Kasumi-1 (cell line): ENCODE data around the gene PIGN.

ENCODE experiments used
- DNase-seq, 2 experiments: peaks; one replicate each; lab custom pipeline; 2025; lab: John Stamatoyannopoulos, UW

PIGN gene

DNA sequence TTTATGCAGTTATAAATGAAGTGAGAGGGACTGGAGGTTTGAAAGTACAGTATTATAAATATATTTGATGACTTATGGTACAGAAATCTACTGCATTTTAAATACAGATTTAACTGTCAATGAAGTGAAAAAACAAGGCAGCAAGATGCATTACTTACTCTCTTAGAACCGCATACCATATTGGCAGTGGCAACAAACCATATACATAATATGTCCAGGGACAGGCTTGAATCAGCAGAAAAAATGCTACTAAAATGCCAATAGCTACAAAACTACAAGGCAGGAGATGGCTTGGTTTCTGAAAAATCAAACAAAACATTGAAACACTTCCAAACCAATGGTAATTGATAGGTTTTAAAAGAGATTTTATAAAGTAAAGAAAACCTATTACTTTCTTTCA is 77.2 kb downstream of the PIGN start:
- DNase-seq: no peak

DNA sequence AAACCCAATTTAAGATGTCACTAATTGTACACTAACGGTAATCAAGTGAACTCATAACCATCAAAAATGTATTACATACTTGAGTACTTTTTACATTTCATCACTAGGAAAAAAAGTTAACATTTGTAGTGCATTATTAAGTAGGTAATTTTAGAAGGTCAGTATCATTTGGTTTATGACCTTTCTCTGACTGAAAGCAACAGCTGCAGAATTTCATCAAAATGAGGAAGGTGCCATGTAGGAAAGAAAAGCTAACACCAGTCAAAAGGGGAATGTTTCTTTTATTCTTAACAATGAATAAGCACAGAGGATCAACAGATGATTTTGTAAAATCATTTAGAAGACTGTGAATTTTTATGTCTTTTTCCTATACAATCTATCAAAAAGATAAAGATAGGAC is 79.0 kb downstream of the PIGN start:
- DNase-seq: no peak

DNA sequence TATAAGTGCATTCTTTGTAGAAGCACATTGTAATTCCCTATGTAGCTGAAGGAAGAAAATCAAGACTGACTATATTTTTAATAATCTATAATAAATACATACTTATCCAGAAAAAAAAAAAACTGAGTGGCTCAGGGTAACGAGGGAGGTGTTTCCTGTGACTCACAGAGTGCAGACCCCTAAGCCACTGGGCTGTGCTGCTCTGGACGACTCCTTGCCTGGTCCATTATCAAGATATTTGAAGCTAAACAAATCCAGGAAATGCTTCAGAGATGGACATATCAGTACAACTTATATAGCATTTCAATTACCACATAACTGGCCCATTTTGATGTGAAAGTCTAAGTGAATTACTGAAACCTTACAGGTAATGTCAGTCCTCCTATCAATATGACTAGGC is 80.6 kb downstream of the PIGN start:
- no peak for DNase-seq

DNA sequence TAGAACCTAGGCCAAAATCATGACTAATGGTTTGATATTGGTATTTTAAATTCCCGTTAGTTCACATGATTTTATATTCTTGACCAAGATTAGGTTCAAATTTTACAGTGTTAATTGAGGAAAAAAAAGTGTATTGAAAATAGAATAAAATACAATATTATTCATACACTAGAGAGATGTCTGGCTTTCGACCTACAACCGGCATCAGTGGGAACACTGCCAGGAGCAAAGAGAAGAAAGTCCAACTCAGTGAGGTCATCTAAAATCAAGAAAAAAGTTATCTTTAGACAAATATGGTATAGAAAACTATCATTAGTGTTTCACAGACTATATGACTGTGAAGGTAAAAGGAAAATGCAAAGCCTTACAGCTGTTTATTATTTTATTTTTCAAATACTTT is 81.5 kb downstream of the PIGN start:
- DNase-seq: no peak

DNA sequence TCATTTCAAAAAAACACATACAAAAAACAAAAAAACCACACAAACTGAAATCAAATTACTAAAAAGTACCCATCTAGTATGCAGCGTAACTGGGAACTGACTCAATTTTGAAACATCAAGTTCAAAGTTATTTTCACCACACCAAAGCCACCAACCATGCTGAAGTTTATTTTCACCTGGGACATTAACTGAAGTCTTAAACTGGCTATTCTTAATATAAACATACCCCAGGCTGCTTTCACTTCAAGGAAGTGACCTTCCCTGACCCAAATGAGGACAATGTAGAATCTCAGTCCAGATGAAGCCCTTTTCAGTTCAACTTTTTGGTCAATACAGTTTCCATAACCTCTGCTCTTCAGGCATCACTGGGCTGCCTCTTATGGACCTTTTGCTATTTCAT is 84.6 kb downstream of the PIGN start:
- DNase-seq: no peak

DNA sequence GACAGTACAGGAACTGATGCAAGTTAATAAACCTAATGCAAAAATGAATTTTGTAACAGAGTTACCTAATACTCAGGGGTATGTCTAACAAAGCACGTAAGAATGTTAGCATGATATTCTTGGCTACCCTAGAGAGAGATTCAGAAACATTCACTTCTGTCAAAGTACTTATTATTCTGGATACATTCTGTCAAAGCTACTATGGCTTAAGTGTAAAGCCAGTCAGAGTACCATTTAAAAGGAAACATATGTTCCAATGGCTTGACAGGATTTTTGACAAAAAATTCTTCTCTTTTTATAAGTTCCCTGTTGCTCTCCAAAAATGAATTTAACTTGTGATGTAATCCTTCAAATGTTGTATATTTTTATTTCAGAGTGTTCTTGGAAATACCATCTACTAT is 85.5 kb downstream of the PIGN start:
- DNase-seq: no peak

DNA sequence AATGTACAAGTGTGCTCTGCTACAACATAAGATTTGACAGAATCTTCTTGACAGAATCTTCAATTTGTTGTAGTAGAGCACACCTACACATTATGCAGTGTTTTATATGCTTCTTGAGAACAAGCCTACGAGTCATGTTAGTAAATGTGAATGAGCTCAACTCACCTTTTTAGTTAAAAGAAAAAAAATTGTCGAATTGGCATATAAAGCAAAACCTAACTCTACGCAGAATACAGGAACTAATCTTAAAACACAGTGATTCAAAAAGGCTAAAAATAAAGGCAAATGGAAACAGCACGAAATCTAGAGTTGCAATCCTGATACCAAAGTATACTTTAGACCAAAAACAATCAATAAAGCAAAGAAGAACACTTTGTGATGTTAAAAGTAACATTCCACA is 87.9 kb downstream of the PIGN start:
- no peak for DNase-seq

DNA sequence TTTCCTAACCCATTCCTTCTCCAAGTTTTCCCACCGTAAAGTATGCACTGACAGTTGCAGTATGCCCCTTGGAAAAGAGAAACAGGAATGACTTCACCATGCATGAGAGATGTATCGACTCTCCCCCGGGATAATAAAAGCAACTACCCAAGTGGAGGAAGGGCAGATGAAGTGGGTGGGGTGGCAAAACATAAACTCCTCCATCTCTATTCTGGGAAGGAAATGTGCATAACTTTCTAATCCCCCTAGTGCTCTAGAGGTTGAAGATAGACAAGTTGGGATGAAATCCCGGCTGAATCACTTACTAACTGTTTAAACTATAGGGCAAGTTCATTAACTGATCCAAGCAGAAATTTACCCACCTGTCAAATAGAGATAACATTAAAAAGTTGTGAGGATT is 89.2 kb downstream of the PIGN start:
- no peak for DNase-seq

DNA sequence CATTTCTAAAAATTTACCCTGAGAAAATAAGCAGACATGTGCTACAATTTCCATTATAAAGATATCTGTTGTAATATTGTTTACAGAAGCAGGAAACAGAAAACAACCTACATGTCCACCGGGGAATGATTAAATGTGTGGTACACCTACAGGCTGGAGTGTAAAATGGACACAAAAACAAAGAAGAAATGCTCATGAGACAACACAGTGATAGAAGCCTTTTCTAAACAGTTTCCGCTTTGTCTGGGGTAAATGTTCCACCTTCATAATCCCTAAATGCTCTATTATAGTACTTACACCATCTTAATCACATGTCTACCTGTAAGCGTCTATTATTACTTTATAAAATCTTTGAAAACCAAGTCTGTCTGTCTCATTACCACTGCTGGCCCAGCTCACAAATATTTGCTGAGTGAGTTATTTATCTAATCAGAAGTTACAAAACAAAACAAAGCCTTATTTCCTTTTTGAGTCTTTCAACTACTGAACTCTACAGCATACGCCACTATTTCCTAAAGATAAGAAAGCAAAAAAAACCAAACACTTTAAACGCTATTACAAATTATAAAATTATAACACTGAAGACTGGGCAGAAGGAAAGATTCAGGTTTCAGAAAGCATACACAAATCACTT is 95.3 kb downstream of the PIGN start:
- DNase-seq: no peak

DNA sequence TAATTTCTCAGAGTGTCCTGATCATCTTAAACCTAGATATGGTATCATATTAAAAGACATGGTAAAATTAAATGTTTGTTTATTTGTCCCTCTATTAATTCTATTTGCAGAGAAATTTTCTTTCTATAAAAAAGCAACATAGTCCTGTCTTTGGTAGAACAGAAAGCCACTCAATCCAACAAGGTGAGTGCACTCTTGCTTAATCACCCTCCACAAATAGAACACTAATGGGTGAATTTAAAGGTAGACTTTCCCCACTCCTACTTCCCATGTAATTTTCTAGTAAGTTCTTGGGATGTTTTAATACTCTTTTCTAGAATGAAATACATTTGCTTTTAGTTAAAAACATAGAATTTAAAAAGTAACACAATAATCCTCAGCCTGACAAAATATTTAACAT is 97.7 kb downstream of the PIGN start:
- DNase-seq: no peak

DNA sequence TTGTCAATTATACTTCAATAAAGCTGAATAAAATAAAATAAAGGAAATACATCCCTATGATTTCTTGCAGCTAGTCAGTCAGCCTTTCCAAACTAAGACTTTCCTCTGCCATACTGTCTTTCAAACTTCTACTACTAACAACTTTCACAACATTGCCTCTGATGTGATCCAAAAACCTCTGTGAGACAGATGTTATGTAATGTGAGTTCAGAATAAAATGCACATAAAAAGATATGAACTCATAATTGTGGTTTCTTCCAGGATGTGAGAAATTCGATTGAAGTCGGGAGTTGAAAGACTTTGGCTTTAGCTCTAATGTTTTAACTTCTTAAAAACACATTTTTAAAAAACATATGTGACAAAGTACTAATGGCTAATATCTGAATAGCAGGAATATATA is 98.7 kb downstream of the PIGN start:
- no peak for DNase-seq

DNA sequence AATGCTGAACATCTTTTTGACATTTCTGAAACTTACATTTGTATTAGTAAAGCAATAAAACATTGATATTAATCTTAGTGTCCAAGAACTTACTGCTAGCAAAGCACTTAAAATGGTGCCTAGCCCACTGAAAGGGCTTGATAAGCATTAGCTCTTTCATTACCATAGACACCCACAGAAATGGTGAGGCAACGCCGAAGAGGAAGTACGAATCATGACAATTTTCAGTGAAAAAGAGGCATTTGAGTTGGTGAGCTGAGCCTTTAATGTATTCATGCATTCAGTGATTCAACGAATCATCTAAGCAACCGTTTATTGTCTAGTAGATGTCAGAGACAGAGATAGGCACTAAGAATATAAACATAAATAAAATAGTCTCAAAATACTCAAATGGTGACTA is 101.1 kb downstream of the PIGN start:
- DNase-seq: peak; percentile 23 to 37

DNA sequence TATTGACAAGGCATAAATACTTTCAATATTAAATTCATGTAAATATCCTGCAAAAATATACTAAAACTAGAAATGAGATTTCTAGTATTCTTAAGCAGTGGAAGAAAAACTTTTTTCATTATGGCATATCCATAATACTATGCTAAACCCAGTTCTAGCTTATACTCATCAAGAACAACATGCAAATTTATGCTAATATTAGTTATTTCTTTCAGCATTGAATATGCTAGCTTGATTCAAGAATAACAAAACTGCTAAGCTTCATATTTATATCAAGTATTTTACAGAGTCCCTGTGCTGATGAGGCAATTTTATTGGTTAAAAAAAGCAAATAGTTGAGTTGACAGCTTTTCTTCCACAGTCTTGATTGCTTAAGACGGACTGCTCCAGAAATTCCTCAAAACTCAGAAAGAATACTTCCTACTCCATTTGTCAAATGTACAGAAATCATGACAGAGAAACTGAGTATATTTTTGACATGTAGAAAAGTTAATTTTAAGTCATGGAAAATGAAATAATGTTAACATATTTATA is 105.0 kb downstream of the PIGN start:
- DNase-seq: no peak

DNA sequence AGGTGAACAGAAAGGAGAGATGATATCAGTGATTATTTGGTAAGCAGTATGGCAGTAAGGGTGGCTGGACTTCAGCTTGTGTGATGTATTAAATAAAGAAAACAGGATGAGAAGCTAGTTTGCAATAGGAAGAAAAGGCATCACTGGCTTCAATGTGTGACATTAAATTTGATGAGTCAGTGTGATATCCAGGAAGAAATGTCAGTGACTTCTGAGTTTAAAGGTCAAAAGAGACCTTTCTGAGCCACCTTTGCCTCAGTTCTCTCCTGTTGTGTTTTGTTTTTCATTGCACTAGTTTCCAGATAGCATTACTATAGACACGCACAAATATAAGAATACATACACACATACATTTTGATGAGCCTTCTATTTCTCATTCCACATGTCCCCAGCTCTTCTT is 105.6 kb downstream of the PIGN start:
- DNase-seq: no peak

DNA sequence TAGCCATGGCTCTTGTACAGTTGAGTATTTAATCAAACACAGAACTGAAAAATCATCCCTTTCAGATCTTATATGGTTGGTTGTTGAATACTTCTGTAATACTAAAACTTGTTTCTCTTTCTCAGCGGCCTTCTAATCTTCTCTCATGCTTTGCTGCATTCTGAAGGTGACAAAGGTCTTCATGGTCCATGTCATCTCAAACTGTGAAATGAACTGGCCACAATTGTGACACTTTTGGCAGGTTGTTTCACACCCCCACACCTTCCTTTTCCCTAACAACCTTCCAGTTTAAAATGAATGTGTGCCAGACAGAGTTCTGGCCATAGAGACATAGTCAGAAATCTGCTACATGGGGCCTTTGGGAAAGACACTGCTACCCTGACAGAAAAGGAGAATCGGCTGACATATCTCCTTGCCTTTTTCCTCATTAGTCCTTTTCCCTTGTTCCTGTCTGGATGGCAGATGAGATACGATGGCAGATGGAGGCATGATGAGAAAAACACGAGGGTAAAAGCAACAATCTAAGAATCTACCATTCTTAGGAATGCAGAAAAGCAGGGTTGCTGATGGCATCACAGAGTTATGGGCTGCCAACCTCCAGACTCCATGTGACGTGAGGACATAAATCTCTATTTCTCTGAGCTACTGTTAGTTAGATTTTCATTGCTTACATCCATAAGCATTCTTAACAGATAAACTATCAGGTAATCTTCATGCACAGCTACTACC is 106.5 kb downstream of the PIGN start:
- DNase-seq: no peak

DNA sequence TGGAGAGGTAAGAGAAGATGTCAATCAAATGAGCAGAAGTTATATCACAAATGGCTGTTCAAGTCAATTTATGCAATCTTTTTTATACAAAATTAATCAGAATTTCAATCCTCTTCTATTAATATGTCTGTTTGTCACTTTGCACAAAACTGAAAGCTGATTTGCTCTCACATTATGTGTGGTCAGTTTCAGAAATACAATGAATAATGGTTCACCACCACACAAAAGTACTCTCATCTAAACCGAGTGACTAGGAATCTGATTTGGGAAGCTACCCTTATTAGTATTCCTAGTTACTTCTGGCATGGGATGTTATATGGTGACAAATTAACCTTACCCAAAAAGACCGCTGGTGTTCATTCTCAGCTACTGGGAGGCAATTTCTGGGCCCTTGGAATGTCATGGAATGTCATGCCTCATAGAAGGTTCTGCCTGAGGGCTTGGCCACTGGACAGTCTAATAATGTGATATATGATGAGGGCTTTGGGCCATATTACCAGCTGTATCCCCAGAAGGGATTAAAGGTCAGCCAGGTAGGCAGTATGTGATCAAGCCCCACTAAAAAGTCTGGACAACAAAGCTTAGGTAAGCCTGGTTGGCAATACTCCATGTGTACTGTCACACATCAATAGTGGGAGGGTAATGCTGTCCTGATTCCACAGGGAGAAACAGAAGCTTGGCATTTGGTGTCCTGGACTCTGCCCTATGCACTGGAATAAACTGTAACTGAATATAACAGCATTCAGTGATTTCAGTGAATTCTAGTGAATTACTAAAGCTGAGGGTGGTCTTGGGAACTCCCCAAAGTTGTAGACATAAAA is 113.2 kb downstream of the PIGN start:
- no peak for DNase-seq

DNA sequence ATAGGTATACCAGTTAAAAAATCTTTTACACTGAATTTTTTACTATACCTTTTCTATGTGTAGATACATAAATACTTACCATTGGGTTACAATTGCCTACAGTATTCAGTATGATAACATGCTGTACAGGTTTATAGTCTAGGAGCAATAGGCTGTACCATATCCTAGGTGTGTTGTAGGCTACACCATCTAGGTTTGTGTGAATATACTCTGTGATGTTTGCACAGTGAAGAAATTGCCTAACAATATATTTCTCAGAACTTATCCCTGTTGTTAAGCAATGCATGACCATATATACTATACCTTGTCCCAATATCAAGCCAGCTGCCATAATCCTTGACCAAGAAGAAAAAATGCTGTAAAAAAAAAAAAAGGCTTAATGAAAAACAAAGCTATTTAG is 114.5 kb downstream of the PIGN start:
- DNase-seq: no peak

DNA sequence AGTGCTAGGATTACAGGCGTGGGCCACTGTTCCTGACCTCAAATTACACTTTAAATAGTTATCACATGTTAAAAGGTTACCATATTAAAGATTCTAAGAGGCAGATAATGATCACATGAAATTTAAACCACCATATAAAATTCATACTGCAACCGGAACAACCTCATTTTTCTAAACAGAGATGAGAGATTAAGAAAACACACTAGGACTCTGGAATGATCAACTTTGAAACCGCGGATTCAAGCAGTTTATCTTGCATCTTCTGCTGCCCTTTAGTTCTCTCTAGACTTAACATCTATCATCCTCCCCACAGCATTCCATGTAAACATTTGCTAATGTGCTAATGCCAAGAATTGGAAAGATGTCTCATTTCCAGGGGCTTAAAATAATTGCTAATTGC is 115.8 kb downstream of the PIGN start:
- no peak for DNase-seq

DNA sequence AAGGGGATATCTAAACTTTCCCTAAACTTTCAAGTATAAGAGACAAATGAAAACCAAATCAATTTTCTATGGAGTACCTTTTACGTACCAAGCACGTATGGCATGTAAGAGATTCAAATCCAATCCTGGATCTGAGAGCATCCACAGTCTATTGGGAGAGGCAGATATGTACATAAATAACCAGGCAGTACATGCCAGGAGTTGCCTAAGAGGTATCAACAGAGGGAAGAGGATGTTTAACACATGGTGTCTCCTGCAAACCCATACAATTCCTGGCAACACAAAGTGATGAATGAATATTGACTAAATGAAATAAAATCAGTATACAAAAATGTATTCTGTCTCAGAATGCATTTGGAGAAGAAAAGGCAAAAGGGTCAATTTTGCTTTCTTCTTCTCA is 116.6 kb downstream of the PIGN start:
- no peak for DNase-seq

DNA sequence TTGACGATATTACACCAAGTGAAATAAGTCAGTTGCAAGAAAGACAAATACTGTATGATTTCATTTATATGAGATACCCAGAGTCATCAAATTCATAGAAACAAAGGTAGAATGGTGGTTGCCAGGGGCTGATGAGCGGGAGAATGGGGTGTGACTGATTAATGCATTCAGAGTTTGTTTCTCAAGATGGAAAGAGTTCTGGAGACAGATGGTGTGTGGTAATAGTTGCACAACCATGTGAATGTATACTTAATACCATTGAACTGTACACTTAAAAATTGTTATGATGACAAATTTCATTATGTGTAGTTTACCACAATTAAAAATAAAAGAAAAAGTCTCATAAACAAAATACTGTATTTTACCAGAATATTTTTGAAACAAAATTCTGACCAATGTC is 117.3 kb downstream of the PIGN start:
- no peak for DNase-seq

DNA sequence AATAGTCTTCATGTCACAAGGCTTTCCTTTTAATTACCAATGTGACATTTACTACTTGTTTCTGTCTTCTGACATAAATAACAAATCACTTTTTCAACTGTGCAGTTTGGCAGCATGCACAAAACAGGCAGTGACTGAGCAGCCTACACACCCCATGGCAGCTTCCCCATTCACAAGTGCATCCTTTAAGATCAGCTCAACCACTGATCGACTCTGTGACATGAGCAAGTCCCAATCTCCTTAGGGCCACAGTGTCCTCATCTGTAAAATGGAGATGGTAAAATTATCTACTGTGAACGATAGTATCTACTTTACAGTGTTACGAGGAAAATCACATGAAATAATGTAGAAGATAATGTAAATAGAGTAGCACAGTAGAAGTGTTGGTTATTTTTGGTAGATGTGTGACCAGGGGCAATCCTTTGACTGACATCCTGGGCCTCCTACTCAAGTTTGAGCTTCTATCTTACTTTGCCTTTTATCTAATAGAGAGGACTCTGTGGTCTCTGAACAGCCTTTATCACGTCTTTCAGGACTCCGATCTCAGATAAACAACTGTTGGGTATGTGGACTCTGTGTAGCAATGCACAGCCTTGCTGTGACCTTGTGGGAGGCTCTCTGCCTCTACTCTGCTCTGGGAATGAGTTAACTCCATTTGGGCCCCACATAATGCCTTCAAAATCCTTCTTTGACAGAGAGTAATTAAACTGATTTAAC is 120.6 kb downstream of the PIGN start:
- no peak for DNase-seq

DNA sequence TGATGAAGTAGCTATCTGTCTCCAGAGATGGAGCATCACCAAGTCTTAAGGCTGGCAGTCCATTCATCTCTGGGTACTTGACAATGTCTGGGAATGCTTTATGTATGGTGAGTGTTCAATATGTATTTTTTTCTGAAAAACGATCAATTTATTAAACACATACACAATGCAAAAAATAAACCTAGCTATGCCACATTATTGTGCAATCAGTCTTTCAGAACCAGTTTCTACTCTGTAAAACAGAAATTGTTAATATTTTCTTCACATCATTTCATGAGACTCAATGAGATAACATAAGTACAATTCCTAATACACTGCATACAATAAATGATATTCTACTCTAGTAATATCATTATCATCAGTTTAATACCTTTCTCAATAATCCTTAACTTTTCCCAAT is 122.5 kb downstream of the PIGN start:
- no peak for DNase-seq
